Breast epithelium (tissue), 4 donors: ENCODE data around the gene RIC3. TPM values are rescaled to one million over a fixed set of nuclear protein-coding genes. Genes with fewer than 3 reads are reported as not detected.

Experiments
- DNase-seq, 2 donors: peaks; one replicate each; pipeline ENCODE4 v3.0.0-alpha.2; 2019; ENCODE audit warnings: low spot score in 2 of 2
- H3K27ac ChIP-seq, 2 donors: fragments of 200-600 bp; sonication (generic) in 1 of 2; one replicate each; pipeline ENCODE4 v1.5.1; 2016 to 2019; ENCODE audit warnings: mild to moderate bottlenecking in 1 of 2
- H3K27me3 ChIP-seq, 2 donors: fragments of 200-600 bp; sonication (generic) in 1 of 2; one replicate each; pipeline versions ENCODE4 v1.5.1 to v1.6.0; 2017 to 2019; ENCODE audit warnings: control low read depth in 1 of 2, mild to moderate bottlenecking in 1 of 2
- H3K36me3 ChIP-seq: fragments of 200-600 bp; one replicate; pipeline ENCODE4 v1.5.1; 2019
- H3K4me1 ChIP-seq, 2 donors: fragments of 200-600 bp; sonication (generic); one replicate each; pipeline ENCODE4 v1.5.1; 2016 to 2019; ENCODE audit warnings: control low read depth in 1 of 2
- H3K4me3 ChIP-seq, 3 donors: fragments of 200-600 bp; sonication (generic); 1 replicate in 2 of 3; 2 replicates in 1 of 3; pipeline ENCODE4 v1.5.1; 2016 to 2019; ENCODE audit warnings: mild to moderate bottlenecking in 3 of 3, moderate library complexity in 2 of 3
- H3K9me3 ChIP-seq, 2 donors: fragments of 200-600 bp; sonication (generic) in 1 of 2; one replicate each; pipeline ENCODE4 v1.5.1; 2016 to 2019; ENCODE audit warnings: control low read depth in 1 of 2
- POLR2A ChIP-seq: fragments of 450-650 bp; IDR thresholded peaks from one replicate; pipeline ENCODE4 v1.6.1; 2016; ENCODE audit warnings: antibody characterized with exemption, mild to moderate bottlenecking, moderate library complexity
- POLR2AphosphoS5 ChIP-seq, 3 donors: sonication (generic); formaldehyde crosslinking; IDR thresholded peaks; one replicate each; pipeline ENCODE4 v1.6.1; 2017; ENCODE audit warnings: antibody characterized with exemption in 3 of 3
- intact Hi-C: fragments of 100-400 bp; cut with DNase I; formaldehyde crosslinking; loops from one replicate; pipeline ENCODE4 v1.15.1; 2023; ENCODE audit warnings: low total_unique reads
- total RNA-seq, 3 donors: library from RNA; depleted of rRNA; stranded (reverse); fragments of >200 nt; gene quantifications; one replicate each; pipeline ENCODE4 v1.1.0, GENCODE V29; 2016
- TF ChIP-seq, protein P1 (sequence below), 3 donors: fragments of 450-650 bp; IDR thresholded peaks; one replicate each; pipeline ENCODE4 v1.5.1; 2016 to 2017; ENCODE audit warnings: antibody characterized with exemption in 3 of 3, mild to moderate bottlenecking in 3 of 3, moderate library complexity in 3 of 3

Gene RIC3
- total RNA-seq, 3 donors from 2014 or later: 4.5 to 48.0 (median 24.3) TPM

DNA sequence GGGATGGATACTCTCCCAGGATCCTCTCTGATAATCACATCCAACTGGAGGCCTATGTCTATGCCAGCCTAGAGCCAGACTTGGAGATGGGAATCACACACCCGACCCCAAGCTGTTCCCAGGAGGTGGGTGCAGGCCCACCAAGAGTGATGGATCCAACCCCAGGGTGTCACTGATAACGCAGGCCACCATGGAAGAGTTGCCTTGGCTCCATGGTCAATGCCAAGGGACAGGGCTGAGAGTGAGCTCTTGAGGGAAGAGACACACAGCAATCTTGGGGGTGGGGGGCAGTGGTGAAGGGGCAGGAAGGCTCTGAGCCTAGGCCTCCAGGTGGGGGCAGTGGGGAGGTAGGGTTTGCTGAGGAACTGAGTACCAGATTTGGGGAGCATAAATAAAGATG is 70.9 kb downstream of the RIC3 start:
- Histone ChIP-seq H3K9me3 (no peaks in the 10 kb centered on the region), H3K27me3 (no peaks in the 10 kb centered on the region), H3K4me3 (no peak overlapping the region), H3K4me1 (no peaks in the 10 kb centered on the region), H3K36me3 (no peaks in the 10 kb centered on the region), H3K27ac (no peak overlapping the region)
- TF ChIP-seq POLR2AphosphoS5 (IDR thresholded peaks at IDR 0.05): no peak
- TF ChIP-seq, protein P1, sequence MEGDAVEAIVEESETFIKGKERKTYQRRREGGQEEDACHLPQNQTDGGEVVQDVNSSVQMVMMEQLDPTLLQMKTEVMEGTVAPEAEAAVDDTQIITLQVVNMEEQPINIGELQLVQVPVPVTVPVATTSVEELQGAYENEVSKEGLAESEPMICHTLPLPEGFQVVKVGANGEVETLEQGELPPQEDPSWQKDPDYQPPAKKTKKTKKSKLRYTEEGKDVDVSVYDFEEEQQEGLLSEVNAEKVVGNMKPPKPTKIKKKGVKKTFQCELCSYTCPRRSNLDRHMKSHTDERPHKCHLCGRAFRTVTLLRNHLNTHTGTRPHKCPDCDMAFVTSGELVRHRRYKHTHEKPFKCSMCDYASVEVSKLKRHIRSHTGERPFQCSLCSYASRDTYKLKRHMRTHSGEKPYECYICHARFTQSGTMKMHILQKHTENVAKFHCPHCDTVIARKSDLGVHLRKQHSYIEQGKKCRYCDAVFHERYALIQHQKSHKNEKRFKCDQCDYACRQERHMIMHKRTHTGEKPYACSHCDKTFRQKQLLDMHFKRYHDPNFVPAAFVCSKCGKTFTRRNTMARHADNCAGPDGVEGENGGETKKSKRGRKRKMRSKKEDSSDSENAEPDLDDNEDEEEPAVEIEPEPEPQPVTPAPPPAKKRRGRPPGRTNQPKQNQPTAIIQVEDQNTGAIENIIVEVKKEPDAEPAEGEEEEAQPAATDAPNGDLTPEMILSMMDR (IDR thresholded peaks at IDR 0.05): no peak
- TF ChIP-seq POLR2A: no peak
- intact Hi-C loops: loop anchor here (10.0 kb wide), 1 partner anchor 63 kb away; no protein-coding TSS in a partner anchor
- DNase-seq: no peak

DNA sequence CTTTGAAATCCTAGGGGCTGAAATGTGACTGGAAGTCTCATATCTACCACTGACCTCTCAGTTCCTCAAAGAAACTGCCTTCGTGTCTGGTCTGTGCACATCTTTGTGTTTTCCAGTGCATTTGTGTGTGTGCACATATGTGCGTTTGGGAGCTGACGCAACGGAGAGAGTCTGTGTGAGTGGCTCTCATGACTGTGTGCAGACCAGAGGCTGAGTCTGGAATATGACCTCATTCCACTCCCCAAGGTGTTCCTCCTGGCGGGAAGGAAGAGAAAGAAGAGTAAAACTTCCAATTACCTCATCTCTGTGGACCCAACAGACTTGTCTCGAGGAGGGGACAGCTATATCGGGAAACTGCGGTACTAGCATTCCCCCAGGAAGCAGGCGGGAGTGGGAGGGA is 71.4 kb downstream of the RIC3 start:
- no peak for DNase-seq
- TF ChIP-seq POLR2AphosphoS5 (IDR thresholded peaks at IDR 0.05) (no peak), POLR2A (no peak)
- TF ChIP-seq, protein P1 (IDR thresholded peaks at IDR 0.05): no peak
- Histone ChIP-seq H3K4me3 (no peak overlapping the region), H3K9me3 (no peaks in the 10 kb centered on the region), H3K4me1 (no peaks in the 10 kb centered on the region), H3K27ac (no peak overlapping the region), H3K36me3 (no peaks in the 10 kb centered on the region), H3K27me3 (no peaks in the 10 kb centered on the region)
- intact Hi-C loops: loop anchor here (10.0 kb wide), 1 partner anchor 63 kb away; no protein-coding TSS in a partner anchor

DNA sequence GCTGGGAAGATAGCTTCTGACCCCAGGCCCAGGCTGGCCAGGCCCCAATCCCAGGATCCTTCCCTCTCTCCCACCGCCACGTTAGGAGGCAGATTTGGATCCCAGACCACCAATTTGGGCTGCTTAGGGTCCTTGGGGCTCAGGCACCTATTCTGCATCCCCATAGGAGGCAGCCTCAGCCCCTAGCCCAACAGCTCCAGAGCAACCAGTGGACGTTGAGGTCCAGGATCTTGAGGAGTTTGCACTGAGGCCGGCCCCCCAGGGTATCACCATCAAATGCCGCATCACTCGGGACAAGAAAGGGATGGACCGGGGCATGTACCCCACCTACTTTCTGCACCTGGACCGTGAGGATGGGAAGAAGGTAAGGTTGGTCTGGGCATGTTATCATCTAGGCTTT is 71.8 kb downstream of the RIC3 start:
- no peaks in the 10 kb centered on the region for H3K4me1 ChIP-seq
- TF ChIP-seq, protein P1 (IDR thresholded peaks at IDR 0.05): no peak
- TF ChIP-seq POLR2A (no peak), POLR2AphosphoS5 (IDR thresholded peaks at IDR 0.05) (no peak)
- no peak overlapping the region for H3K27ac ChIP-seq
- no peaks in the 10 kb centered on the region for H3K36me3 ChIP-seq
- no peaks in the 10 kb centered on the region for H3K9me3 ChIP-seq
- no peak overlapping the region for H3K4me3 ChIP-seq
- no peaks in the 10 kb centered on the region for H3K27me3 ChIP-seq
- no peak for DNase-seq
- intact Hi-C loops: loop anchor here (10.0 kb wide), 1 partner anchor 62 kb away; no protein-coding TSS in a partner anchor

DNA sequence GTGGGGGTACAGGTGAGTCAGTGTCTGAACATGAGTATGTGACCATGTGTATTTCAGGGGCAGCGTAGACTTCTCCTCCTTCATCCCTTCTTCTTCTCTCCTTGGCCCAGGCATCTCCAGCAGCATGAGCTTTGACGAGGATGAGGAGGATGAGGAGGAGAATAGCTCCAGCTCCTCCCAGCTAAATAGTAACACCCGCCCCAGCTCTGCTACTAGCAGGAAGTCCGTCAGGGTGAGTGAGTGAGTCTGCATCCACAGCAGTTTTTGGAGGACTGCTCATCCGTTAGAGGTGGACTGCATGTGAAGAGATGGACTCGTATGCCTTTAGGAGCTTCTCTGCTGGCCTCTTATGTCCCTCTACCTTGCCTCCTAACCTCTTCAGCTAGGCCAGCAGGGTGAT is 72.2 kb downstream of the RIC3 start:
- no peak for DNase-seq
- no peaks in the 10 kb centered on the region for H3K27me3 ChIP-seq
- H3K4me3 ChIP-seq: no peak overlapping the region
- H3K36me3 ChIP-seq: no peaks in the 10 kb centered on the region
- TF ChIP-seq POLR2AphosphoS5 (IDR thresholded peaks at IDR 0.05): no peak
- TF ChIP-seq POLR2A: no peak
- TF ChIP-seq, protein P1 (IDR thresholded peaks at IDR 0.05): no peak
- H3K4me1 ChIP-seq: no peaks in the 10 kb centered on the region
- H3K27ac ChIP-seq: no peak overlapping the region
- no peaks in the 10 kb centered on the region for H3K9me3 ChIP-seq
- intact Hi-C loops: loop anchor here (10.0 kb wide), 1 partner anchor 62 kb away; no protein-coding TSS in a partner anchor

DNA sequence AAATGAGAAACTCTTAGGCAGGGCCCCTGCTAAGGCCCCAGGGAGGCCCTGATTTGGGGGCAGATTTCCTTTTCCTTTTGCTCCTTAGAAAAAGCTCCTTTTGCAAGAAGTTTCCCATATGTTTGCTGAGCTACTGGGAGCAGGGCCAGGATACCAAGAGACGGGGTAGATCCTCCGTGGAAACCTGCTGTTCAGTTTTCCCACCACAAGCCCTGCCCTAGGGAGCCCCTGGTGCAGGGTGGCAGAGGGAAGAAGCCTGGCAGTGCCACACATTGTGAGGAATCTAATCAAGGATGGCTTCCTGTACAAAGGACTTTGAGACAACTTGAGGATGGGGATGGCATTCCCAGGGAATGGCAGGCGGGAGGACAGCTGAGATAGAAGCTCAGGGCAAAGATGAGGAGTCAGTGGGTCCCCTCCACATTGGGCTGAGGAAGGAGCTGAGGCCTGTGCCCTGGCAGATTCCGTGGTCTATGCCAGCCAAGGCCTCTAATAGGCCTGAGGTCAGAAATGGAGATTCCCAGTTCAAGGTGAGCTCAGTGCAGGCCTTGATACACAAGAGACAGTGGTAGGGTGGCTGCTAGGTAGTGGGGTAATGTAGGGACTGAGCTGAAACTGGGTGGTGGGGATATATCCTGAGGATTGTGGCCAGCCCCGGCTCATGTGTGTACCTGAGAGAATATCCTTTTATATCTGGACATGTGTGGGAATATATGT is 72.9 kb downstream of the RIC3 start:
- DNase-seq: no peak
- no peak overlapping the region for H3K4me3 ChIP-seq
- H3K4me1 ChIP-seq: no peaks in the 10 kb centered on the region
- no peaks in the 10 kb centered on the region for H3K27me3 ChIP-seq
- no peaks in the 10 kb centered on the region for H3K9me3 ChIP-seq
- H3K36me3 ChIP-seq: no peaks in the 10 kb centered on the region
- TF ChIP-seq POLR2A: no peak
- TF ChIP-seq POLR2AphosphoS5 (IDR thresholded peaks at IDR 0.05): no peak
- TF ChIP-seq, protein P1 (IDR thresholded peaks at IDR 0.05): no peak
- H3K27ac ChIP-seq: no peak overlapping the region
- intact Hi-C loops: loop anchor here (10.0 kb wide), 1 partner anchor 61 kb away; no protein-coding TSS in a partner anchor
